Endothelial cell of hepatic sinusoid (primary cell): Measurements from ENCODE around the gene QRFP.

ENCODE experiments used
- in situ Hi-C: cut with HindIII; loops from 2 replicates; pipeline ENCODE4 v1.10.0; 2017; ENCODE audit warnings: low sequenced_read_pairs

QRFP gene

DNA sequence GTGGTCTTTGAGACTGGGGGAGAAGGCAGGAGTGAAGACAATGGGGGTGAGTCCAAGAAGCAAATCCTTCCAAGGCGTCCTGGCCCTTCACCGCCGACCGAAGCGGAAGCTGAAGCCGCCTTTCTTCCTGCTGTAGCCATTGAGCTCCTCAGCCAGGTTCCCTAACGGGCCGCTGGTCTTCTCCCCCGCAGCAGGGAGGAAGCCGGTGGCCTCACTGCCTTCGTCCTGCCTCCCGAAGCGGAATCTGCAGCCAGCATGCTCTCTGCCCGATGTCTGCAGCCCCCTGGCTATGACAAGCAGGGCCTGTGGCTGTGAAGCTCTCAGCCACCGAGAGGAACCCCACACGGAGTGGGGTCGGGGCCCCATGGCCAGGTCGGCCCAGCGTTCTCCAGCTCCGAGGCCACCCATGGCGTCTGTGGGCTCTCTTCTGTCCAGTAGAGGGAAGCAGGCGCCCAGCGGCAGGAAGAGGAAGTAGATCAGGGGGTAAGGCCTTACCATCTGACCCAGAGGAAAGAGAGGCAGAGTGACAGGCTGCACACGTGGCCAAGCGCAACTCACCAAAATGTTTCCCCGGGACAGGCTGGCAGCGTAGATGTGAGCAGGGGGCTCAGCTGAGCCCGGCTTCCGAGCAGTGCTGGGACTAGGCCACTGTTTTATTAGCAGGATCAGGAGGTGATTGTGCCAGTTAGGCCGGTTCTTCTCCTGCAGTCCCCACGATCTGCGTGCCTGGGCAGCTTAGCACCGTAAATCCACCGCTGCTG, 3.1 kb downstream of the QRFP start:
- in situ Hi-C loops = no loop called here

DNA sequence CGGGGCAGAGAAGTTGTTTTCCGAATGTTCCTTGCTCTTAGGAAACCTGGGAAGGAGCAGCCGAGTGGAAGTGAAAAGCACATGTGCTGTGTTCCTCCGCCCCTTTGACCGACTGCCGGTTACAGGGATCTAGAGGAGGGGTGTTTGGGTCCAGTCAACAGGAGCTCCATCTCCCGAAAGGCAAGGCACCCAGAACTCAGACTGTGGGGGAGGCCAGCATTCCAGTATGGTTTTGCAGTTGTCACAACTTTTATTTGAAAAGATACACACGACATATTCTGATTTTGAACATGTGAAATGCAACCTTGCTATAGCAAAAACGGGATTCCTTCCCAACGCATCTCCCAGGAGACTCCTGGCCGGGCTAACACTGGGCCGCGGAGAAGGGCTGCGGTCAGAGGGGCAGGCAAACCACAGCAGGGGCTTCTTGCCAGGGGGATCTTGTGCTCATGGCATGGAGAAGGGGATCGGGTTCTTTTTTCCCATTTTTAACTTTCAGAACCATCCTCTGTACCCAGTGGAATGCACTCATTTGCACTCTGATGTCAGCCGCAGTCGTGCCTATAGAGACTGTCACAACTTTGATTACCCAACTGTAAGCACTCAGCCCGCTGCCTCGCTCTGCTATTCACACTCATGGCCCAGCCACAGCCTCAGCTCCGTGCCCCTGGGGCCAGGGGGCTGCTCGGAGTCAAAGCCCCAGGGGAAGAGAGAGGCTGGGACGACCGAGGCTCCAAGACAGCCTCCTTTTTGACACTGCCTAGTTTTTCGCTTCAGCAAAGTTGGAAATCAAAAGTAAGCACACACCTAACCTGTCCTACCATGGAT, 3.9 kb downstream of the QRFP start:
- in situ Hi-C loops = no loop called here

DNA sequence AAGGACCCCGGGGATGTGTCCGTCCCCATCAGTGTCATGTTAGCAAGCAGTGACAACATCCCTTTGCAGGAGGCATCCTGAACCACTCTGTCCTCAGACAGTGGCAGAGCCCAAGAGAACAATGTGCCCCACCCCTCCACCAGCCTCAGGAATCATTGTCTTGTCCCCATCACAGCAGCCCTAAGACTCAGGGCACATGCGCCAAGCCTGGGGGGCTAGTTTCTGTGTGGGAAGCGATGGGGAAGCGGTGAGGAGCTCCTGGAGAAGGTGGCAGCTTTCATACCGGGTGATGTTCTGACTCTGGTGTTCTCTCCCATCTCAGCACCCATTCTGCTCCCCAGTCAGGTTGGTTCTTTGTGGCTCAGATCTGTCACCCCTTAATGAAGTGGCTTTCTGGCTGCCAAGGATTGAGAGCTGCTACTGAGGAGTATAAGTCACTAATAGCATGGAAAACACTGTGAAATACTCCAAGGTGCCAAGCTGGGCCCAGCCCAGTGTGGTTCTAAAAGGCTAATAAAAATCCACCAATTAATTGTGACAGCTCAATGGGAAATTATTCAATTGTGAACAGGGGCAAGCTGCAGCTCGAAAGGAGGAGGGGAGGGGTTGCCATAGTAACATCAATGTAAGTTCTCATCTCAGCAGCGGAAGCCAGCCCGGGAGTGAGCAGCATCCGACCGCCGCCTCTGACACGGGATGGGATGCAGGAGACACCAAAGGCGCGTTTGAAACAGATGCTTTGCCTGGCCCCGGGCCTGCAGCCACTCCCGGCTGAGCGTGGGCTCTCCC, 4.7 kb downstream of the QRFP start:
- in situ Hi-C loops = no loop called here

DNA sequence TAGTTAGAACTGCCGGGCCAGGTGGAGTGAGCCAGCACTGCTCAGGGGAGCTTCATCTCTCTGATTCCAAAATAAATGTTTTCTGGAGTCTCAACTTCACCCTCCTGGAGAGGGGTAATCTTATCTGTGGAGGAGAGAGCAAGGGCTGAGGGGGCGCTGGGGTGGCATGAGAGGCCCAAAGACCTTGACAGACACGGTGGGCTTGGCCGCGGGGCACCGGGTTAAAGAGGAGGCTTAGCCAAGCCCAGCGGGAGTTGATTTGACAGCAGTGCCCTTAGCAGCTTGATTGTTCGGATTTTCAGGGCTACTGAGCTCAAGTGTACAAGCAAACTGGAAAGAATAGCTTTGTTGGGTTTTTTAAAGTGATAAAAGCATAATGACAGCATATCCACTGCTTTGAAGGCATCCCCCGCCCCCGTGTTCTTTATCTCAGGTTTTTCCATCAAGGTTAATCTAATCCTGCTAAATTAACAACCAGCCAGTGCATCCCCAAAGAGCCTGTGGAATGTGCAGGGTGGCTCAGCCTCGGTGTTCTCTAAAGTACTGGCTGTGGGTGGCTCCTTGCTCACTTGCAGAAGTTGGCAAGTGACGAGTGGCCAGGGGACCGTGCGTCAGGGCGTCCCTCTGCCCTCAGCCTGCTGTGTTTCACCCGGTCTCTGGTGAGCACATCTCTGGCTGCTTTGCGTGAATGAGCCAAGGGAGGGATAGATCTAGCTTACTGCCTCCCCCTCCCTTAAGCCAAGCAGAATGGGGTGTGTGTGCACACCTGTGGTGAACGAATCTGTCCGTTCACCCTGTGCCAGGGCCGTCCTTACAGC, 5.5 kb downstream of the QRFP start:
- in situ Hi-C loops = no loop called here

DNA sequence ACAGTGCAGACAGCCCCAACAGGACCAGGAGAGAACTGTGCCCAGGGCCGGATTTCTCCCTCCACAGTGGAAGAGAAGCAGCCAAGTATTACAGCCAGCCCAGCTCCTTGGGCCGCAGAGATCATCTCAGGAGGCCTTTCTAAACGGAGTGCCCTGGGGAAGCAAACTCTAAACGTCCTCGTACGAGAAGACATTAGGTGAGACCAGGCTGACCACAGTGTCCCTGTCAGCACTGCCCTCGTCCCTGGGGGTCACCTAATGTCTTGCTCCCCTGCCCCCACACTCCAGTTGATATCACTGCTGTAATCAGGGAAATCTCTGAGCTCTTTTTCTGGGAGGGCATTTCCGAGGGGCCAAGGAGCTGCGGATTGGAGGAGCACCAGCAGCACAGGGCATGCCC, 6.5 kb downstream of the QRFP start:
- in situ Hi-C loops = no loop called here

- in situ Hi-C loops = no loop called here
Measured at GRCh38 chr9:130888146-130888885, 8.3 kb downstream of the QRFP start.

DNA sequence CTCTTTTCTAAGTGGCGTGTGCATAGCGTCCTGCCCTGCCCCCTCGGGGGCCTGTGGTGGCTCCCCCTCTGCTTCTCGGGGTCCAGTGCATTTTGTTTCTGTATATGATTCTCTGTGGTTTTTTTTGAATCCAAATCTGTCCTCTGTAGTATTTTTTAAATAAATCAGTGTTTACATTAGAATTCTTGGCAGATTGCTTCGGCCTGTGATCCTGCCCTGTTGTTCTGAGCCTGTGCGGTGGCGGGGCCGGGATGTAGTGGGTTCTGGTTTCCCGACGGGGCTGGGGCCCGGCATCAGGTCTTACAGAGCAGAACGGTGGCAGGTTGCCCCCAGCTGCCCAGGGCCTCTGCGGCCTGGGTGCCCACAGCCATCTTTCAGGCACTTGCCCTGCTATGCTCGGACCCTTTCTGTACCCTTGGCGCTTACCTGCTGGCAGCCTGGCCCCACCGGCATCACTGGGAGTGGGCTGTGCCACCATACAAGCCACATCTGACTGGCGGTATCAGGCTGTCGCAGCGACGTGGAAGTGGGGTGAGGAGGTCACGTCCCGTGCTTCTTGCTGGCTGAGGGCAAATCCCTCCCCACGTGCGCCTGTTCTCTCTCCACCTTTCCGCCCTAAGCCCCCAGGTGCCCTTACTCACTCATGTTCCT, 9.0 kb downstream of the QRFP start:
- in situ Hi-C loops = no loop called here

DNA sequence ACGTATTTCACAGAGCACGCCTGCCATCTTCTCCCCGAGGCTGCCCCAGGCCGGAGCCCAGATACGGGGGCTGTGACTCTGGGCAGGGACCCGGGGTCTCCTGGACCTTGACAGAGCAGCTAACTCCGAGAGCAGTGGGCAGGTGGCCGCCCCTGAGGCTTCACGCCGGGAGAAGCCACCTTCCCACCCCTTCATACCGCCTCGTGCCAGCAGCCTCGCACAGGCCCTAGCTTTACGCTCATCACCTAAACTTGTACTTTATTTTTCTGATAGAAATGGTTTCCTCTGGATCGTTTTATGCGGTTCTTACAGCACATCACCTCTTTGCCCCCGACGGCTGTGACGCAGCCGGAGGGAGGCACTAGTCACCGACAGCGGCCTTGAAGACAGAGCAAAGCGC, 9.6 kb downstream of the QRFP start:
- in situ Hi-C loops = no loop called here

DNA sequence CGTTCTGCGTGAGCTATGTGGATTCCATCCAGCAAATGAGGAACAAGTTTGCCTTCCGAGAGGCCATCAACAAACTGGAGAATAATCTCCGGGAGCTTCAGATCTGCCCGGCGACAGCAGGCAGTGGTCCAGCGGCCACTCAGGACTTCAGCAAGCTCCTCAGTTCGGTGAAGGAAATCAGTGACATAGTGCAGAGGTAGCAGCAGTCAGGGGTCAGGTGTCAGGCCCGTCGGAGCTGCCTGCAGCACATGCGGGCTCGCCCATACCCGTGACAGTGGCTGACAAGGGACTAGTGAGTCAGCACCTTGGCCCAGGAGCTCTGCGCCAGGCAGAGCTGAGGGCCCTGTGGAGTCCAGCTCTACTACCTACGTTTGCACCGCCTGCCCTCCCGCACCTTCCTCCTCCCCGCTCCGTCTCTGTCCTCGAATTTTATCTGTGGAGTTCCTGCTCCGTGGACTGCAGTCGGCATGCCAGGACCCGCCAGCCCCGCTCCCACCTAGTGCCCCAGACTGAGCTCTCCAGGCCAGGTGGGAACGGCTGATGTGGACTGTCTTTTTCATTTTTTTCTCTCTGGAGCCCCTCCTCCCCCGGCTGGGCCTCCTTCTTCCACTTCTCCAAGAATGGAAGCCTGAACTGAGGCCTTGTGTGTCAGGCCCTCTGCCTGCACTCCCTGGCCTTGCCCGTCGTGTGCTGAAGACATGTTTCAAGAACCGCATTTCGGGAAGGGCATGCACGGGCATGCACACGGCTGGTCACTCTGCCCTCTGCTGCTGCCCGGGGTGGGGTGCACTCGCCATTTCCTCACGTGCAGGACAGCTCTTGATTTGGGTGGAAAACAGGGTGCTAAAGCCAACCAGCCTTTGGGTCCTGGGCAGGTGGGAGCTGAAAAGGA, 10.9 kb downstream of the QRFP start:
- in situ Hi-C loops = no loop called here

- in situ Hi-C loops = no loop called here
Measured at GRCh38 chr9:130884542-130885483, 11.8 kb downstream of the QRFP start.

DNA sequence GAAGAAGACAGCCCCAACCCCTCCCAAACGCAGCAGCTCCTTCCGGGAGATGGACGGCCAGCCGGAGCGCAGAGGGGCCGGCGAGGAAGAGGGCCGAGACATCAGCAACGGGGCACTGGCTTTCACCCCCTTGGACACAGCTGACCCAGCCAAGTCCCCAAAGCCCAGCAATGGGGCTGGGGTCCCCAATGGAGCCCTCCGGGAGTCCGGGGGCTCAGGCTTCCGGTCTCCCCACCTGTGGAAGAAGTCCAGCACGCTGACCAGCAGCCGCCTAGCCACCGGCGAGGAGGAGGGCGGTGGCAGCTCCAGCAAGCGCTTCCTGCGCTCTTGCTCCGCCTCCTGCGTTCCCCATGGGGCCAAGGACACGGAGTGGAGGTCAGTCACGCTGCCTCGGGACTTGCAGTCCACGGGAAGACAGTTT, 12.5 kb downstream of the QRFP start:
- in situ Hi-C loops = no loop called here

DNA sequence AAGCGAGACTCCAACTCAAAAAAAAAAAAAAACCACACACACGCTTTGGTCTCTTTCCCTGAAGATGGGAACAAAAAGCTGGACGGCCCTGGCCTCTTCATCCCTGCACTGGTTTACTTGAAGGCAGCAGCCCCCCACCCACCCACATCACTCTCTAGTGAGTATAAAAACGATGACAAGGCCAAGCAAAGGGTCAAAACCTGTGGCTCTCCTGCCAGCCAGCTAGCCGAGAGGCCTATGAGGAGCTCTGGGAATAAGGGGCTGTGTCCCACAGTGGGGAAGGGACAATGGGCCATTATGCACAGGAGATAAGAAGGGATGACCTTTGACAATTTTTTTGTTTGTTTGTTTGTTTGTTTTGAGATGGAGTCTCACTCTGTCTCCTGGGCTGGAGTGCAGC, 13.1 kb downstream of the QRFP start:
- in situ Hi-C loops = no loop called here

- in situ Hi-C loops = no loop called here
Measured at GRCh38 chr9:130882696-130883225, 13.9 kb downstream of the QRFP start.

- in situ Hi-C loops = no loop called here
Measured at GRCh38 chr9:130881516-130881915, 15.1 kb downstream of the QRFP start.

GRCh38 chr9:130880599-130881220, 15.9 kb downstream of the QRFP start:
- in situ Hi-C loops = no loop called here

GRCh38 chr9:130879863-130880411, 16.7 kb downstream of the QRFP start:
- in situ Hi-C loops = no loop called here
